Breast epithelium (tissue), 3 donors: ENCODE results near the gene GIPC3.

Experiments used
- POLR2A ChIP-seq: fragments of 450-650 bp; IDR thresholded peaks from one replicate; pipeline ENCODE4 v1.6.1; 2016; ENCODE audit warnings: antibody characterized with exemption, mild to moderate bottlenecking, moderate library complexity
- TF ChIP-seq, protein P1 (sequence below), 3 donors: fragments of 450-650 bp; IDR thresholded peaks; one replicate each; pipeline ENCODE4 v1.5.1; 2016 to 2017; ENCODE audit warnings: antibody characterized with exemption in 3 of 3, mild to moderate bottlenecking in 3 of 3, moderate library complexity in 3 of 3

DNA sequence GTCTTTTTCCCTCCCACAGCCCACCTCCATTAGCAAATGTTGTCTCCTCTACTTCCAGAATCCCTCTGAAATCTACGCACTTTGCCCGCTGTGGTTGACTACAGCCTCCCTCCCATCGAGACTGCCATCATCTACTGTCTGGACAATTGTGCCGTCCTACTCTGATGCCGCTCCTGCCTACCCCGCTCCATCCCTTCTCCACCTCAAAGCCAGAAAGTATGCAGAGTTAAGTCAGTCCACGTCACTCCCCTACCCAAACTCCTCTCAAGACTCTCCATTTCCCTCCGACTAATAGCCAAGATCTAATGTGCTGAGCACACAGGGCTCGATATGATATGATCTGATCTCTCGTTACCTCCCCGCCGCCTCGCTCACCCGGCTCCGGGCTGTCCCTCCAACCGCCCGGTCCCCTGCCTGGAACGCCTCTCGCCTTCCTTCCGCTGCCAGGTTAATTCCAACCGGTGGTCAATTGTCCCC is 40.8 kb downstream of the GIPC3 start:
- TF ChIP-seq POLR2A = no peak
- TF ChIP-seq, protein P1, sequence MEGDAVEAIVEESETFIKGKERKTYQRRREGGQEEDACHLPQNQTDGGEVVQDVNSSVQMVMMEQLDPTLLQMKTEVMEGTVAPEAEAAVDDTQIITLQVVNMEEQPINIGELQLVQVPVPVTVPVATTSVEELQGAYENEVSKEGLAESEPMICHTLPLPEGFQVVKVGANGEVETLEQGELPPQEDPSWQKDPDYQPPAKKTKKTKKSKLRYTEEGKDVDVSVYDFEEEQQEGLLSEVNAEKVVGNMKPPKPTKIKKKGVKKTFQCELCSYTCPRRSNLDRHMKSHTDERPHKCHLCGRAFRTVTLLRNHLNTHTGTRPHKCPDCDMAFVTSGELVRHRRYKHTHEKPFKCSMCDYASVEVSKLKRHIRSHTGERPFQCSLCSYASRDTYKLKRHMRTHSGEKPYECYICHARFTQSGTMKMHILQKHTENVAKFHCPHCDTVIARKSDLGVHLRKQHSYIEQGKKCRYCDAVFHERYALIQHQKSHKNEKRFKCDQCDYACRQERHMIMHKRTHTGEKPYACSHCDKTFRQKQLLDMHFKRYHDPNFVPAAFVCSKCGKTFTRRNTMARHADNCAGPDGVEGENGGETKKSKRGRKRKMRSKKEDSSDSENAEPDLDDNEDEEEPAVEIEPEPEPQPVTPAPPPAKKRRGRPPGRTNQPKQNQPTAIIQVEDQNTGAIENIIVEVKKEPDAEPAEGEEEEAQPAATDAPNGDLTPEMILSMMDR (IDR thresholded peaks at IDR 0.05) = no peak
